Activated T-cell treated with anti-CD3 and anti-CD28 coated beads for 1 hour (primary cell): Measurements from ENCODE around the gene NFKB1.

Experiments
- DNase-seq: peaks from one replicate; pipeline ENCODE4 v3.0.0-alpha.2; 2020; ENCODE audit warnings: low read depth

NFKB1 gene

DNA sequence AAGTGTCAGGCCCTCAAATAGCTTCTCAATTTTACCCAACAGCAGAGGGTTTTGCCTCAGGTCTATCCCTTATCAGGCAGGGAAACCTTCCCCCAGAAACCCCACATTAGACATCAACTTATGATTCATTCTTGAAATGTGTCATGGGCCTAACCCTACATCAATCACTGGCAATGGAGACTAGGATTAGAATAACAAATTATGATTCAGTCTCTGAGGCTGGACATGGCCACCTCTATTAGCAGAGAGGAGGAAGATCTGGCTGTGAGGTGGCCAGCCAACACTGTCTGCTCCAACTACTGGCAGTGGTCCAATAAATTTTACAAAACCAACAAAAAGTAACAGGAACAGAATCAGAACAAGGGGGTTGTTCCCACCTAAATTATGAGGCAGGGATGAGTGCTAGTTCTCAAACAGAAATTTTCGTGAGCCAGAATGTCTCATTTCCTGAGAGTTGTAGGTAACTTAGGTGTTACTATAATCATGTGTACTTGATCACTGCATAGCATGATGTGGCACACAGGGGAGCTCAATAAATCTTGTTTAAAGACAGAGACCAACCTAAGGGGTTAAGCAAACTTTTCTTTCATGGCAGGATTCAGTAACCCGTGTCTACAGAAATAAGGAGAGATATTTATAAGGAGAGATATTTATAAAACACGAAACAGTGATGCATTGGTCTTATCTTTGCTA is 126.8 kb downstream of the NFKB1 start:
- no peak for DNase-seq

DNA sequence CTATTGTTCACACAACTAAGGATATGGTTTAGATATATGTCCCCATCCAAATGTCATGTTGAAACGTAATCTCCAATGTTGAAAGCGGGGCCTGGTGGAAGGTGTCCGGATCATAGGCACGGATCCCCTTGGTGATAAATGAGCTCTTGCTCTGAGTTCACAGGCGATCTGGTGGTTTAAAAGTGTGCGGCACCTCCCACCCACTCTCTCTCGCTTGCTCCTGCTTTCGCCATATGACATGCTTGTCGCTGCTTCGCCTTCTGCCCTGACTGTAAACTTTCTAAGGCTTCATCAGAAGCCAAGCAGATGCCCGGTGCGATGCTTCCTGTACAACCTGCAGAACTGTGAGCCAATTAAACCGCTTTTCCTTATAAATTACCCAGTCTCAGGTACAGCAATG is 128.5 kb downstream of the NFKB1 start:
- no peak for DNase-seq

DNA sequence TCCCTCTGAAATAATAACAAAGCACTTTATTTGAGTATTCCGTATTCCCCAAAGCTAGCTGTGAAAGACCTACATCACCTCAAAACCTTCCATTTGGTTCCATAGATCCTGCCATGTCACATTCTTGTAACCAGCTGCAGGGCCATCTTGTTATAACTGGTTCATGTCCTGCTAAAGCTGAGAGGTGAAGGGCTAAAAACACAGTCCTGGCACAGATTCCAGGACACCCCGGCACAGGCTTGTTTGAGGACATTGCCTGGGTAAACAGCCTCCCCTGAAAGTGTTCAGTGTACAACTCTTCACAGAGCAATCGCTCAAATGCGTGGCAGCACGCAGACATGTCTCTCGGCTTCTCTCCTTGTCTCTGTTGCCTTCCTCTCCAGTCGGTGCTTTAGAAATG is 130.5 kb downstream of the NFKB1 start:
- DNase-seq = no peak

DNA sequence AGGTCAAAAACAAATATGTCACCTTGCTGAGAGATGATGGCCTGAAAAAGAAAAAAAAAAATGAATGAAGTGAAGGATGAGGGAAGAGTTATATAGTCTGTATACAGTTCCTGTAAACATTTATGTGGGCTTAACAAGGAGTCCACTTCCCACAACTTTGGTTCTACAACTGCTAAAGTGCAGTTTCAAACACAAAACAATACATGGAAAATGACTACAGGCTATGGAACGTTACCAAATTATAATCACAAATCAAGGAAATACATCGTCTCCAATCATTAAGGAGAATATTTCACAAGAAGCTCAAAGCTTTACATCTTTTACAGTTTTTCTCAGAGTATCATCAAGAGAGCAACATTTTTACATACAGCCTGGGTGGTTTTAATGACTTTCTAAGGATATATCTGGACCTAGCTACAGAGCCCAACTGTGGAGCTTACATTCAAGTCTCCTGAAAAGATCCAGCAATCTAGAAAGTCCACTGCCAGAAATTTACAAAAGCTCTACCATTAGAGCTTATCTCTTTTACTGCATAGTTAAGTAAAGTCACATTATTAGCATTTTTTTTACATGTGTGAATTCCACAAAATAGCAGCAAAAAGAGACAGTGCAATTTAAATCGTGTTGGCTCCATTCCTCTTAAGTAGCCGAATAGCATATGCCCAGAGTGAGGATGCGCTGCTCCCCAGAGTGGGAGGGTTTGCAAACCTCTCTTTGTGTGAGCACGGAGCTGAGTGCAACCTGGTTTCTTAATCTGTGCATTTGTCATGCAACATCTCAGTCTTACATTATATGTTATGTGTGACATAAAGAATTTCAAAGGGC is 131.3 kb downstream of the NFKB1 start:
- DNase-seq = no peak

DNA sequence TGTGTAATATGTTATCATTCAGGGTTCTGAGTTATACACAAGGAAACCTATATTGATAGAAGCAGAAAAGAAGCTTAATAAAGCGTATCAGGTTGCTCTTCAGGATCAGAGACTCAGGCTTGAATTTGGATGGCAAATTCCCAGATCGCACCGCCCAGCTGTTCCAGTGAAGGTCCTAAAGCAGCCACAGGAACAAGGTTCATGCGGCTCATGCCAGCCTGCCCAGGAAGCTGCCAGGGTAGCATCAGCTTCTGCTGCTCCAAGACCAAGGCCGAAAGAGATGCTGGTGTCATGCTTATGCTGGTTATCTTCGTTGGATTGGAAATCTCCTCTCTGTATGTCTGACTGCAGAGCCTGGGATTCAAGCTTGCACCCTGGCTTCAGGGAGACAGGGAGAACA is 131.9 kb downstream of the NFKB1 start:
- no peak for DNase-seq

DNA sequence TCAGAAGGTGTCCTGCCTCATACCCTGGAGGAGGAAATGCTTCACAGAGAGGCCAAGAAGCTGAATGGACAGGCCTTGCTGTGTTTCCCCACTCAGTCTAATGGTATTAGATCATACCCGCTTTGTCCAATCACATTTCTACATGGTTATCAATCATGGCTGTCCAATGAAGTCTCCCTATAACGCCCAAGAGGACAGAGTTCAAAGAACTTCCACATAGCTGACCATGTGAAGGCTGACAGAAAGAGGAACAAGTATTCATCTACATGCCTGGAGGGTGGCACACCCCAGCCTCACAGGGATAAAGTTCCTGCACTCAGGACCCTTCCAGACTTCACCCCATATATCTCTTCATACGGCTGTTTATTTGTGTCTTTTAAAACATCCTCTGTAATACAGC is 136.2 kb downstream of the NFKB1 start:
- DNase-seq = no peak

DNA sequence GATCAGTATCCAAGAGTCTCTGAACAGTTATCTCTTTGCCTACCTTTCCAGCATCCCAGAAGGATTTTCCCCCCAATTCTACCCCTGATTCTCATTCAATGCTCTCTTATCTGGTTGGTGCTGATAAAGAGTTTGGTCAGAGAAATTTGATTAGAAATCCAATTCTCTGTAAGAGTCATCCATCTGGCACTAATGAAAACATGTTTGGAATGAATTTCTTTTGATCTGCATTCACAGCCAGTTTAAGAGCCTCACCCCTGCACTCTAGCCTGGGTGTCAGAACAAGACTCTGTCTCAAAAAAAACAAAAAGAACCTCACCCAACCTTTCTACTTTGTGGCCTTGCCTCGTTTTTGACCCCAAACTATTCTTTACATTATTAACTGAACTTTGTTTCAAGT is 137.5 kb downstream of the NFKB1 start:
- no peak for DNase-seq

DNA sequence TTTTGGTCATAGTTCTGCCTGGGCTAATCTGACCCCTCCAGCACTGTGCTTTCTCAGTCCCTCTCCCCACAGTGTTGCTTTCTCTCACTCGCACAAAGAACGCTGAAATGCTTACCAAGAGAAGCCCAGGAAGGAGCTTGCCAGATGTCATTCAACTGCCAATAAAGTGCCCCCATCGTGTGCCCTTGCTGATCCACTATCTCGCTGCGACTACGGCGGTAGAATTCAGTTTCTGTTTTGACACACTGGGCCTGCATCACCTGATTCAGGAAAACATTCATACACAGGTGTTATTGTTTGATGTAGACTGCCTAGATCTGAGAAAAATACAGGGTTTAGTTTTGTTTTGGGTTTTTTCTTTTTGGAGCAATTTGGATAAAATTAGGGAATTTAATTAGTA is 138.4 kb downstream of the NFKB1 start:
- DNase-seq = no peak

DNA sequence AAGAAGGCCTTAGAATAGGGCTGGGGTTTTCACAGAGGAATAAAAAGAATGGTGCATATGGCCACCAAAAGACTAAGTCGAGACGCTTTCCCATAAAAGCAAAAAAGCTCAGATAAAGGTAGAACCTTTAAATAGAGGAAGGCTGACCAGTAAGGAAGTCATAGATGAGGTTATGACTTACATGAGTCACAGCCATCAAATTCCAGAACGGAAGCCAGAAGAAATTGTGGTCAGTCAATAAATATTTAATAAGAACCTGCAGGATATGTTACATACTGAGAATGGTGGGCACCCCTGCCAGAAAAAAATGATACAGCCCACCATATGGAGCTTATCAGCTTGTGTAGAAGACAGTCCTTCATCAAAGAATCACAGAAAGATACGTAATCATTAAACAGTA is 139.5 kb downstream of the NFKB1 start:
- DNase-seq = no peak

DNA sequence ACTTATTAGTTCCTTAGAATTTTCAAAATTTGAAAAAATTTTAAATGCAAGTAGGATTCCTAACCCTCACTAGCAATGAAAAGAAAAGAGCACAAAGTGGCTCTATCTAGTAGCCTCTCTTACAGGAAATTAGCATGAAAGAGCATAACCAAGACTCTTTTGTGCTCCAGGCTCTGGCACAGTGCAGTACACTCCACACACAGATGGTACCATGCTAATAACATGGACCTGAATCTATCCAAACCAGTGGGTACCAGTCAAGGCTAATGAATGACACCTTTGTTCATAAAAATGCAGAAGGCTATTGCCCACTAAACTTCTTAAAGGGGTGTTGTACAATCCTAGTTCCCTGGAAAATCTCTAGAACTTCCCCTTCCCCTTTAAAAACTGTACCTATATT is 140.6 kb downstream of the NFKB1 start:
- DNase-seq = no peak

DNA sequence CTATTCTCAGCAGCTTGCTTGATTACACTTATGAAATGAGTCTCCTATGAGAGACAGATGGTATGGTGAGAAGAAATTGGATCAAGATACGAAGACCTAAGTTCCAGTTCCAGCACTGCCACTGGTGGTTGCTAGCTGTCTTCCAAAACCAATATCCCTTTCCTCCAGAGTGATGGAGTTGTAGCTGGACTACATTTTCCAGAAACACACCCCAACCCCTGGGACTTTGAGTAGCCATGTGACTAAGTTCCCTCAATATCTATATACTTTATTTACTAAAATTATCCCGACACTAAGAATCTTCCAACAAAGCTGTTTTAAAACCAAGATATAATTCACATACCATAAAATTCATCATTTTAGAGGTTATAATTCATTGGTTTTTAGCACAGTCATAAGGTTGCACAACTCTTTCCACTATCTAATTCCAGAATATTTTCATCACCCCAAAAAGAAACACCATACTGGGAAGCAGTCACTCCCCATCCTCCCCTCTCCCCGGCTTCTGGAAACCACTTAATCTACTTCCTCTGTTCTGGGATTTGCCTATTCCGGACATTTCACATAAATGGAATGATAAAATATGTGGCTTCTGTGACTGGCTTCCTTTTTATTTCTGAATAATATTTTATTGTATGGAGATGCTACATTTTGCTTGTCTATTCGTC is 141.6 kb downstream of the NFKB1 start:
- DNase-seq = no peak

DNA sequence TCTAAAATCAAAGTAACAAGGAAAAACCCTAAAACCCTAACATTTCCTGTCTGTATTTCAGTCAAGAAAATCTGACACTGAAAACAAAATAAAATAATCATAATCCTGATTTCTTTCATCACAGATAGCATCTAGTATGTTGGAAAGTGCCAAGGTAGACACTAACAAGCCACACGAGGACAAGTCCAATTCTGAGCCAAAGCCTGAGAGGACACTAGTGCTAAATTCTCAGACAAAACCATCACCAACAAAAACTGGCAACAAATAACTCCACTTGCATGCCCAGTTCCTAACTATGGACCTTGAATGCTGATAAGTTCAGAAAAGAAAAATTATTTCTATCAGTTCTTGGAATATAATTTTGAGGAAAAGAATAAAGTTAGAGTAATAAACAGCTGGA is 146.0 kb downstream of the NFKB1 start:
- DNase-seq = no peak

DNA sequence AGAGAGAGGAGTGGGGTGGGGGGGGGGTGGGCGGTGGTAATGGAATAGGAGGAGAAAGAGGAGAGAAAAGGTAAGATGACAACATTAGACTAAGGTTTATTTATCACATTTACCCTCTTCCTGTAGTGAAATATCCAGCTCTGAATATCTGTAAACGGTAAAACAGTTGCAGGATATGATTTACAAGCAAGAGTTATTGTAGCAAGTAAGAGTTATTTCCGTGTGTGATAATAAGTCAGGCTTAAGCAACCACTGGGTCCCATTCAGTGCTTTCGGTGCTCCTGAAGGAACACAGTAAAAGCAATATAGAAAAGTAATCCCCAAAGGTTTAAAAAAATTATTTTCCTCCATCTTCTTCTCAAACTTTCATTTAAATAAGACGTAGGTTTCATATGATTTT is 156.0 kb downstream of the NFKB1 start:
- no peak for DNase-seq

DNA sequence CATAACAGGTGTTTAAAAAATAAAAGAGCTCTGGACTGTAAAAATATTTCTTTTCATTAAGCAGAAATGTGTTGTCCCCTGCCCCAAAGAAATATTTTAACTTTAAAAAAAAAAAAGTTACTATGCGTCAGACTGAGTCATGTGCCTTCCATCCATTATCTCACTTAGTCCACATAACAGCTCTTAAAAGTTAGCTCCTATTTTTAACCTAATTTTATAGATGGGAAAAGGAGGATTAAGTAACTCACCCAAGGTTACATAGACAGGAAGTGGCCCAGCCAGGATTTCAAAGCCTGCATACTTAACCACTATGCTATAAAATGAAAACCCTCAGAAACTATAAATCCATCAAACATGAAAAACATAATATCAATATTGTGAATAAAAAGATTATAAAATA is 161.9 kb downstream of the NFKB1 start:
- DNase-seq = no peak

DNA sequence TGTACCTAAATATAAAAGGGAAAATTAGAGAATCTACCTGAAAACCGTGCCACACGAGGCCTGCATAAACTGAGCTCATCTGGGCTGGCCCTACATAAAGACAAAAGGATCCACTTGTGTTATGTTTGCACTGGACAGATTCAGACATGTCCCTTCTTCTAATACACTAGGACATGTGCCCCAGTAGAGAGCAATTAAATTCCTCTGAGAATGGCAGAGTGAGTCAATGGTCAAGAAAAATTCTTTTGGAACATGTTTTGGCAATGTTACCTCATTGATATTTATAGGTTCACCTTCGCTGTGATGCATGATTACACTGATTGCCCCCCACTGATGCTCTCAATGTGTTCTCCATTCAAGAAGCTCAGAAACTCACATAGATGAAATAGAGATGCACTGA is 164.4 kb downstream of the NFKB1 start:
- DNase-seq = no peak
